ENCODE results near the gene MECP2.
A peak's percentile ranks its signal among the peaks of the same experiment; 100 is the strongest.

MECP2 gene

DNA sequence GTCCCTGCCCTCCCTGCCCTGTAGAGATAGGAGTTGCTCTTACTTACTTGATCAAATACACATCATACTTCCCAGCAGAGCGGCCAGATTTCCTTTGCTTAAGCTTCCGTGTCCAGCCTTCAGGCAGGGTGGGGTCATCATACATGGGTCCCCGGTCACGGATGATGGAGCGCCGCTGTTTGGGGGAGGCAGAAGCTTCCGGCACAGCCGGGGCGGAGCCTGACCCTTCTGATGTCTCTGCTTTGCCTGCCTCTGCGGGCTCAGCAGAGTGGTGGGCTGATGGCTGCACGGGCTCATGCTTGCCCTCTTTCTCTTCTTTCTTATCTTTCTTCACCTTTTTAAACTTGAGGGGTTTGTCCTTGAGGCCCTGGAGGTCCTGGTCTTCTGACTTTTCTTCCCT is 65.4 kb downstream of the MECP2 start:
- no peak for DNase-seq

DNA sequence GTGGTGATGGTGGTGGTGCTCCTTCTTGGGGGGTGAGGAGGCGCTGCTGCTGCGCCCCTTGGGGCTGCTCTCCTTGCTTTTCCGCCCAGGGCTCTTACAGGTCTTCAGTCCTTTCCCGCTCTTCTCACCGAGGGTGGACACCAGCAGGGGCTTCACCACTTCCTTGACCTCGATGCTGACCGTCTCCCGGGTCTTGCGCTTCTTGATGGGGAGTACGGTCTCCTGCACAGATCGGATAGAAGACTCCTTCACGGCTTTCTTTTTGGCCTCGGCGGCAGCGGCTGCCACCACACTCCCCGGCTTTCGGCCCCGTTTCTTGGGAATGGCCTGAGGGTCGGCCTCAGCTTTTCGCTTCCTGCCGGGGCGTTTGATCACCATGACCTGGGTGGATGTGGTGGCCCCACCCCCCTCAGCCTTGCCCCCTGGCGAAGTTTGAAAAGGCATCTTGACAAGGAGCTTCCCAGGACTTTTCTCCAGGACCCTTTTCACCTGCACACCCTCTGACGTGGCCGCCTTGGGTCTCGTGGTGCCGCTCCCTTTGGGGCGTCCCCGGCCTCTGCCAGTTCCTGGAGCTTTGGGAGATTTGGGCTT is 66.7 kb downstream of the MECP2 start:
- DNase-seq, result no peak

DNA sequence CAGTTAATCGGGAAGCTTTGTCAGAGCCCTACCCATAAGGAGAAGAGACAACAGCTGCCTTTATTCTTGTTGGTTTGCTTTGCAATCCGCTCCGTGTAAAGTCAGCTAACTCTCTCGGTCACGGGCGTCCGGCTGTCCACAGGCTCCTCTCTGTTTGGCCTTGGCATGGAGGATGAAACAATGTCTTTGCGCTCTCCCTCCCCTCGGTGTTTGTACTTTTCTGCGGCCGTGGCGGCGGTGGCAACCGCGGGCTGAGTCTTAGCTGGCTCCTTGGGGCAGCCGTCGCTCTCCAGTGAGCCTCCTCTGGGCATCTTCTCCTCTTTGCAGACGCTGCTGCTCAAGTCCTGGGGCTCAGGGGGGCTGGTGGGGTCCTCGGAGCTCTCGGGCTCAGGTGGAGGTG is 67.3 kb downstream of the MECP2 start:
- peak in 1 of 14 donors; percentile 34 for DNase-seq

DNA sequence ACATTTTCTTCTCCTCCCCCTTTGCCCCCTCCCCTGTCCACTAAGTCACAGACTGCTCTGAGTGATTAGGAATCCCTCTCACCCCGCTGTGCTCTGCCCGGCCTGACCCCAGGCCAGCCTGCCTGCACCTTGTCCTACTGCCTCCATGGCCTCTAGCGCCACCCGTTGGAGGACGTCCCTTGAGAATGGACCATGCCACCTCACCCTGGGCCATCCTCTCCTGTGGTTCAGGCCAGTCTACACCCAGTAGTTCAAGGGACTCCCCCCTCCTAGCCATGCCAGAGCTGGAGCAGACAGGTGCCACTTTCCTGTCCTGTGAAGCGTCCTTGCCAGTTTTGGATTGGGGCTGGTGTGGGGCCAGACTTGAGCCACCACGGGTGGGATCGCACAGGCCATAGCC is 68.1 kb downstream of the MECP2 start:
- DNase-seq, result no peak

DNA sequence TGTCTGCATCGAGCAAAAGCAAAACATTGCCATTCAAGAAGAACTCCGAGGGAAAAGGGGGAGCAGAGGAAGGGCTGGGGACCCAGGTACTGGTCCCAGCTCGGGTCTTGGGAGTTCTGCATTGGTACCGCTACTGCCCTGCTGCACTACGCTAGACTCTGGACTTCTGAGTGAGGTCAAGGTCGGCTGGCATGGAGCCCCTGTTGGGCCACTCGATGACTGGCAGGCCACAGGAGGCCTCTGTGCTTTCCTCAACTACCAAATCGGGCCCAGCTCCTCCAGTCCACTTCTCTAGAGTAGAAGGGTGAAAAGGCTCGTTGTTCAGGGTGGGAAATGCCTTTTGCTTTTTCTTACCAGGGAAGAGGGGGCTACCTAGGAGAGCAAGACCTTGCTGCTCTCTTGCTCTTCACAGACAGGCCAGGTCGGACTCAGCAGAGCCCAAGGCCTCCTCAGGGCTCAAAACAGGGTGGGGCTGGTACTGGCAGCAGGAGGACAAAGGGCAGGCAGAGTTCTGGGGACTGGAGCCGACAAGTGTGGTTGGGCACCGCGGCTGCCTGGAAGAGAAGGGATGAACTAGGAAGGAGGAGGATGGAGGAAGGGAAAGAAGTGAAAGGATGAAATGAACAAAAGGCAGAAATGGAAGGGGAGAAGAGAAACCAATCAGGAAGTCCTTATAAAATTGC is 68.9 kb downstream of the MECP2 start:
- no peak for DNase-seq

DNA sequence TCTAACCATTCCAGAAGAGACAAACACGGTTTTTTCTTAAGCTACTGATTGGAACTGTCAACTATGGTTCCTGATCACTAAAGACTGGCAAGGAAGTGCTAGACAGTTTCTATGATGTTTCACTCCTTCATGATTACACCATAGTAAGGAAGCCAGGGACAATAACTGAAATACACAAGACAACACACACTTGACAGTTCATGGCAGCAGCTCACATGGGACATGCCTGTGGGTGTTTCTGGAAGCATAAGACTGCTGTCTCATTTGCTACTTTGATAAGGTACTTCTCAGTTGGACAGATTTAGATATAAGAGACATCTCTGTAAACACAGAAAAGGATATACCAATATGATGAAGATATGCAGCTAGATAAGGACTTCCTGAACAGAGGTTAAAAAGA is 69.5 kb downstream of the MECP2 start:
- DNase-seq, result no peak

DNA sequence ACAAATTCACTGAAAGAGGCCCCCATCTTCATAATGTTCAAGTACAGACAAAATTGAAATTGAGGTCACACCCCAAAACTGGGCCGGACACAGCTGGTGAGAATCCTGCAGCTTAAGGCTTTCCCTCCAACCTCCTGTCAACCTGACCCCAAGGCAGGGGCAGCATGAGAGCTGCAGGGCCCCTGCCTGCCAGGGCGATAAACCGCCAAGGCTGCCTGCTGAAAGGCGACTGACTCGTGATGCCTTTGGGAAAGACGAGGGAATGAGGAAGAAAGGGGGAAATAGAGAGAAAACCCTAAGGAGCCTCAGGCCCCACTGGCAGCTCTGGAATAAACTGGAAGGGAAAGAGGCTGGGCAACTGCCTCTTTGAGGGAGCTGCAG is 70.5 kb downstream of the MECP2 start:
- DNase-seq, result no peak

DNA sequence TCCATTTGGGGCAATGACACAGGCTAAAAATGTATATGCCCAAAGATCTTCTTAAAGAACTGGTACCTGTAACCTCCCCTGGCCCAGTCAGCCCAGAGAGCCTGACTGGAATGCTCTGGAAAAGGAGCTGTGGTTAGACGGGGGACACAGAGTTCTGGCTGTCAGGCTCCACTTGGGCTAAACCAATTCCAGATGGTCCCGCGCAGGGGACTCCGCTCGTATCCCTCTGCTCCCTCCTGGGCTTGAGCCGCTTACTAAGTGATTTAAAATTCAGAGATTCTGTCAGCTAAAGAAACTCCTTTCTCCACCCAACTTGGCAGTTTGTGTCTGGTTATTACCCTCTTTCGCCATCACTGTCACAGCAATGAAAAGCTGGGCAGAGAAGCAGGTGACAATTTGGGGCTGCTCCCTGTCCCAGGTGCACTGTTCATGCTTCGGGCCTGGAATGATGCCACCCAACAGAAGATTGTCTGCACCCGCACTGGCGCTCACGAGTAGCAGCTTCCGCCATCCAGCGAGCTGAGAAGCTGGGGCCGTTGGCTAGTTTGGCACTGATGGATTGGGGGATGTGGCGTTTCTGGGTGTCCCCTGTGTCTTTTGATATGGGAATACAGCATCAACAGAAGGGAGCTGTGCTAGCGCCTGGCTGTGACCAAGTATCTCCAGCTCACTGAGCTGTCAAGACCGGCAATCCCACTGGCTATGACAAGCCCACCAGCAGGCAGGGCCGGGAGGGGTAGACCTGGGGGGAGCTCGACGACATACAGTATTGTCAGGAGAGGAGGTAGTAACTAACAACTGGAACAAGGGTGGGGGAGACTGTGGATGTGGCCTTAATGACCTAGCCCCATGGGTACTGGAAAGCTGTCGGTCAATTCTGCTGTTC is 71.1 kb downstream of the MECP2 start:
- peak in 1 of 14 donors; percentile 65 for DNase-seq

DNA sequence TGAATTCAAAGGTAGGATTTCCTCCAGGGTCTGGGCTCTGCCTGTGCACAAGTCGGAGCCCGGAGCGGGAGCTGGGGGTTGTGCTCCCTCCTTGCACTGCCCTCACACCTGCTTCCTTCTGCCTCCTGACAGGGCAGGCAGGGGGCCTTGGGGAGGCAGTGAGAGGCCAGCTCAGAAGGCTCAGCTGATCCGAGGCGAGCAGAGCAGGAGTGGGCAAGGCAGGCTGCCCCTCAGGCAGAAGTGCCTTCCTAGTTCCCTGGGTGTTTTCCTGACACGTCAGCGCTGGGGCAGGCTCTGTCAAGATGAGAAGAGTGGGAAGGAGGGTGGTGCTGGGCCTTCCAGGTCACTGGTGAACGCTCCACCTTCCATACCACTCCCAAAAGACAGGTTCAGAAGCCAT is 72.3 kb downstream of the MECP2 start:
- no peak for DNase-seq

DNA sequence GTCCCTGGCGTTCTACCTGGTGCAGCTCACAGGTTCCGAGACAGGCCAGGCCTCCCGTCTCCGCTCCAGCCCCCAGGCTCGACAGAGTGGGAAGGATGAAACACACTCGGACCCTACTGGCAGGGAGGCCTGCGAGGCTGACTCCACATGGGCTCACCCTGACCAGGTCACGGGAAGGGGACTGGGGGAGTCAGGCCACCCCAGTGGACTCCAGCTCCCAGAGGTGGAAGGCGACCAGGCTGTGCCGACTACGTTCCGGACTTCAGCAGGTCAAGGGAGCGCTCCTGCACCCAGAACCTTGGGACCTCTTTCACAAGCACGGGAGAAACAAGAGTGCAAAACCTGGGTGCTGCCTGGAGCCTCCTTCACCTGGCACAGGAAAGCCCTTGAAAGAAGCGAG is 73.2 kb downstream of the MECP2 start:
- no peak for DNase-seq

DNA sequence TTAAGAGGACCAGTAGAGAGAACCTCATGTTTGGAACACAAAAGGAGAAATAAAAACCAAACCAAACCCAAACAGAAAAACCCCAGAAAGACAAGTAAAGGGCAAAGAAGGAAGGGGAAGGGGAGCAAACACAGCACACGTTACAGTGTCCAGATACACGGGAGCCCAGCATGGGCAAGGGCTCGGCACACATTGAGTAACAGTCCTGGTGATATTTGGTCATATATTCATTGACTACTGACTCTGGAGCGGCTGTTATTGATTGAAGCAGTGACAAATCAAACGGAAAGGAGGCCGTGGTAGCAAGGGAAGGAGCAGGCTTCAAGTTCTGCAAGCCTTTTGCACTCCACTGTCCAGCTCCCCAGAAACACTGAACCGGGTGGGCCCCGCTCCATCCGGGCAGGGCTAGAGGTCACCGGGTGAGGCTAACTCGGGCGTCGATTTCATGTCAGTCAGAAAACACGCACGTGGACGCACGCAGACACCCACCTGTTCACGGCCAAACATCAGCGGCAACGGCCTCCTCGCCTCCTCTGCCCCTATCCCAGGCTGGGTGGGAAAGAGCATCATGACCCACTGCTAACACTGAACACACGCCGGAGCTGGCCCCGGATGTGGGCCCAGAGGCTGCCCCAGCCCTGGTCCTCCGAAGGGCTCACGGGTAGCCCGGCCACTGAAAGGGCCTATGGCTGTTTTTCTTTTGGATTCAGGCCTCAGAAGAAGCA is 74.1 kb downstream of the MECP2 start:
- no peak for DNase-seq

DNA sequence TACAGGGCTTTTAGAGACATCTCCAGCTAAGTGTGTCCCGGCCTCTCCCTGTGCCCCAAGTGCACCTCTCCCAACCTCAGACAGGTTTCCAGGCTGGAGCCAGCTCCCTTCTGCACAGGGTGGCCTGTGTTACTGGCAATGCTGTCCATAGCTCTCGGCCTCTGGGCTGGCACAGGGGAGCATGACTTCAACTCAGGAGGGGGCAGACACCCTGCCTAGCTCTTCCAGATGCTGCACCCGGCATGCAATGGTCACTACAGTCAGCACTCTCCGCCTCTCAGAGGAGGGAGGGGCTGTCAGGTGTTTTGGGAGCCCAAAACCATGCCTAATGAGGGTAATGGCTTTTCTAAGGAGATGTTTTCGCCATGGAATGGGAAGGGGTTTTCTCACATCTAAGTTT is 75.4 kb downstream of the MECP2 start:
- no peak for DNase-seq

DNA sequence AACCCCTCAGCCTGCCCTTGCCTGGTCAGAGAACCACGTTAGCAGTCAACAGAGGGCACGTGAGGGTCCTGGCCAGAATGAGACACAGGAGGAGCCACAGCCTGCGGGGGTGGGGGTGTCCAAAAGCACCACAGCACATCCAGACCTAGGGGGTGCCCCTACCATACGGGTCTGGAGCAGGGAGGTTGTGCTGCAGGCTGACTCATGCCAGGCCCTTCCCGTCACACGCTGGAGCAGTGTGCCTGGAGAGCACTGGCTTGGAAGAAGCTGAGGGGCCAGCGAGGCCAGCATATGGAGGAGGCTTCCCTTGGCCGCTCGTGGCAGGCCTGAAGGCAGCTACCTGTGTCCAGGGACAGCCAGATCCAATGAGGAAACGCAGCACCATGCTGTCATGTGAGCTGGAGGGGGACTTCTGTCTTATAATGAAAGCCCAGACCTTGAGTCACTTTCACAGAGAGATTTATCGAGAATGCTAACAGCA is 76.3 kb downstream of the MECP2 start:
- DNase-seq, result peak in 2 of 14 donors; percentile 46 to 76

DNA sequence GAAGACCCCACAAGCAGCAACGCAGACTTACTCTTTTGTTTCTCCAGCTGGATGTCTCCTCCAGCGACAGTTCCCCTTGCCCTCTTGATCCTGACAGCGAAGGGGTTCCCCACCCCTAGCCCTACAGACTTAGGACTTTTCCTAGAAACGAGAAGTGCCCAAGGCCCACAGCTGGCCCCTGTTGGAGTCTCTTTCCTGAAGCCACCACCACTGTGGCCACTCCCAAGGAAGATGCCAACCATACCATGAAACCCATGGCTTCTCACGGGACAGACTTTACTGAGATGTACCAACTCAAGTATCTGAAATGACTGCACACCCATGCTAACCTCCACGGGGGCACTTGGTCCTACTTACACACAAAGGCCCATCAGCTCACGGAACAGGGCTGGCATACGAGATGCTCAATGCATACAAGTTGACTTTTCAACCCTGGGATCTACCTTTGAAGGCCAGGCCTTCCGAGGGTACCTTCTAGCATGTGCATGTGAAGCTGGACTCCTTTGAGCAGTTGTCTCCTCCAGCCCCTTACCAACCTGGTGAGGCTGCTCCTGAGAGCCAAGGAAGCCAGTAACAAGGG is 76.9 kb downstream of the MECP2 start:
- DNase-seq, result no peak

DNA sequence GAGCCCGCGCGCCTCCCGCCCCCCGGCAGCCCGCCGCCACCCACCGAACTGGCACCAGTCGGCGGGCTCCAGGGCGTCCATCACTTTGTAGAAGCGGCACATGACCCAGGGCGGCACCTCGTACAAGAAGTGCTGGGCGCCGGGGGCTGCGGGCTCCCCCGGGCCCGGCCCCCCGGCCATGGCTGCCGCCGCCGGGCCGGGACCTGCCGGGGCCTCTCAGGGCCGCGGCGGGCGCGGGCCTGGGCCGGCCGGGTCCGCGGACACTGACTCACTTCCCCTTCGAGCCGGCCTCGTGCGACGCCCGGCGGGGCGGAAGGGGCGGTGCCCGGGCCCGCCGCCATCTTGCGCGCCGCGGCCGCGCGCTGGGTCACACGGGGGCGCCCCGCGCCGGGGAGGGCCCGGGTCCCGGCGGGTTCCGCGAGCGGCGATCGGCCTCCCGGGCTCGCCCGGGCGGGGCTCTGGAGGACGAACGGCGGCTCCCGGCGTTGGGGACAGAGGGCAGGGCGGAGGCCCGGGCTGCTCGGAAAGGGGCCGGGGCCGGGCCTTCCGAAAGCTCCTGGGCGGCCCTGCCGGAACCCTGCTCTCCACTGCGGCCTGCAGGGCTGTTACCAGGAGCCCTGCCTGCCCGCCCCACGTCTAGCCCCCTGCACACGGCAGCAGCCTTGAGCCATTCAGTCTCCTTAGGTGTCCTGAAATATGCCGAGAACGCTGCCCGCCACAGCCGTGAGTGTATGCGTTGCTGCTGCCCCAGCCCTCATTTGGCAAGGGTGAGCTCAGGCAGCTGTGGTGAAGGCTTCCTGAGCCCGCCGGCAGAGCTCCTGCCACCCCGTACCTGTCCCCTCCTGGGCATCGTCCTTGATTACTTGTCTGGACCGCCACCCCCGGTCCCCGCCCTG is 77.6 kb downstream of the MECP2 start, which contains the start of gene IRAK1:
TSS of gene IRAK1 (minus strand) at position 270 of the 896 bp plus-strand sequence. CDS start at position 180, 90 bp downstream.
- DNase-seq, result peak in 7 of 14 donors; percentile 14 to 72 (median 33)

DNA sequence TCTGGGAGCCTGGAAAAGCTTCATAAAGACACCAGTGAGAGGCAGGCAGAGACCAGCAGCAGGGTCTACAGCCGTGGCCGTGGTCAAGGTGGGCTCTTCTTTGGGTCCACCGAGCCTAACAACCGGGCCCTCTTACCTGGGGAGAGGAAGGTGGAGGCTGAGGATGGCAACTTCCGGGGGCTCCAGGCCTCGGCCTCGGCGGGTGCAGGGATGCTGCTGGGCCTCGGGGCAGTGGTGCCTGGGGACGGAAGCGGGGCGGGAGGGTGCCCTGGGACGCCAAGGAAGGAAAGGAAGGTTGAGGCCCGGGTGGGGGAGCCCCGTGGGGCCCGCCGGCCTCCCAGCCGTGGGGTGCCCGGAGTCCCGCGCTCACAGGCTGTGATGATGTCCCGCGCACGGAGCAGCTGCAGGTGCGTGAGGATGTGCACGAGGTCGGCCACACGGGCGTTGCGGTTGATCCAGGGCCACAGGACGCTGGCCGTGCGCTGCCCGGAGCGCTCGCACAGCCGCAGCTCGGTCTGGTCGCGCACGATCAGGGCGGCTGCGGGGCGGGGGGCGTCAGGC is 78.4 kb downstream of the MECP2 start:
- DNase-seq, result no peak

DNA sequence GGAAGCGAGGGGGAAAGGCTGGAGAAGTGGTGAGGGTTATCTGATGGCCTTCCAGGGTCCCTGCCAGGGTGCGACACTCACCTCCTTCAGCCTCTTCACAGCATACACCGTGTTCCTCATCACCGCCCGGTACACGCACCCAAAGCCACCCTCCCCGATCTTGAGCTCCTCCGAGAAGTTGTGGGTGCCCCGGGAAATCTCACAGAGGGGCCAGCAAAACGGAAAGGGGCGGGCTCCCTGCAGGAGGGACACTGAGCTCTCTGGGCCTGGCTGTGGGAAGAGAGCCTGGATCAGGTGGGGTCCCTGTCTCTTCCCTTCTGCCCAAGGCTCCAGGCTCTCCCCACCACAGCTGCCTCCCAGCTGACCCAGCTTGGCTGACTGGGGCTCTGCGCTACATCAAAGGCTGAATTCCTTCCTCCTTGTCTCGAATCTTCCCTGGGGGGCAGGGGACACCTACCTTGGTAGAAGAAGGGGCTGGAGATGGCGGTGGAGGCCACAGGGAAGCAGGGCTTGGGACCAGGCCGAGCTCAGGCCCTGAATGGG is 78.9 kb downstream of the MECP2 start:
- no peak for DNase-seq

DNA sequence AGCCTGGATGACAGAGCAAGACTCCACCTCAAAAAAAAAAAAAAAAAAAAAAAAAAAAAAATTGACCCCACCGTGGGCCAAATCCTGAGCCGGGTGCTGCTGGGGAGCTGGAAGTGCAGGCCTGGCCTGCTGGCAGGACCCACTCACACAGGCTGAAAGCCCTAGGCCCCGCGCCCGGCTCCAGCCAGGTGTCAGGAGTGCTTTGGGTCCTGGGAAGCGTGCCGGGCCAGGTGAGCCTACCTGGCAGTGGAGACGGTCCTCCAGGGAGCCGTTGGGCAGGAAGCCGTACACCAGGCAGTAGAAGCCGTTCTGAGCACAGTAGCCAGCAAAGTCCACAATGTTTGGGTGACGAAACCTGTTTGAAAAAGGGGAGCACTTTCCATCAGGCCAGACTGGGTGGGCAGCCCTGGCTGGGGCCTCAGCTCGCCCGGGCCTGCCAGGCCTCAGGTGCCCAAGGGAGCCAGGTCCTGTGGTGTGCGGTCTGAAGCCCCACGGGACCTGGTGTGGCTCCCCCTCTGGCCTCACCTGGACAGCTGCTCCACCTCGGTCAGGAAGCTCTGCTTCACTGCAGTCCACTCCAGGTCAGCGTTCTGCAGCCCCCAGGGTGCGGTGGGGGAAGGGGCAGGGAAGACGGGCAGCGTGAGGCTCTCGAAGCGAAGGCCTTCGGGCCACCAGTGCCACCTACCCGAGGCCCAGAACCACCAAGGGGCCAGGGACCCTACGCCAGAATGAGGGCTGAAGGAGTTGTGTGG is 79.6 kb downstream of the MECP2 start:
- no peak for DNase-seq

DNA sequence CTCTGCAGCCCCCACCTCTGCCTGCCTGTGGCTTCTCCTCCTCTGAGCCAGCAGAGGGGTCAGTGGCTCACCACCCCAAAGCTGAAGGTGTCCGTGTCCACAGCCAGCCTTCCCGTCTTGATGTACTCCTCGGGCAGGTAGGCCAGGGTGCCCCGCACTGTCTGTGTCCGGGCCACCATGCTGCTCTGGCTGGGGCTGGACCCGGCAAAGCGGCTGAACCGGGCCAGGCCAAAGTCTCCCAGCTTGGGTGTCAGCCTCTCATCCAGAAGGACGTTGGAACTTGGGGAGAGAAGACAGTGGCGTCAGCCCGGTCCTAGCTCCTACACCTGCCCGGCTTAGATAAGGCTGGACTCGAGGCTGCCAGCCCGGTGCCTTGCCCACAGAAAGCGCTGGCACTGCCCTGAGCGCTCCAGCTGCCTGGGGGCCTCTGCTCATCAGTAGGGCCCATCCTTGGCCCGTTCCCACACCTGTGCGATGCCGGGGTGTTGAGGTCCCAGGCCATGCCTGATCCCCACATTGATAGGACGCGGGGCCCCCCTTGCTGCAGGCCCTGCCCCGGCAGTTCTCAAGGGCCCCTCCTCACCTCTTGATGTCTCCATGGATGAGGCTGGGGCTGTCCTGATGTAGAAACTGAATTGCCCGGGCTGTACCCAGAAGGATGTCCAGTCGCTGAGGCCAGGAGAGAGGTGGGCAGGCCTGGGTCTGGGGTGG is 81.0 kb downstream of the MECP2 start:
- no peak for DNase-seq

Data from C1 segment of cervical spinal cord (tissue), 14 donors.